Lung (tissue), 16 donors: Measurements from ENCODE around the gene JMJD8. TPM values are rescaled to one million over a fixed set of nuclear protein-coding genes. Genes with fewer than 3 reads are reported as not detected.

ENCODE experiments used
- ATAC-seq: fragments of 200-7000 bp; cut with Tn5 transposase; one replicate; pipeline ENCODE4 v1.9.1; 2020; ENCODE audit warnings: moderate number of reproducible peaks; ENCODE audit not compliant: insufficient read depth, low FRiP score
- DNase-seq, 3 donors: peaks; one replicate each; pipeline ENCODE4 v3.0.0-alpha.2; 2013 to 2017
- H3K27ac ChIP-seq, 2 donors: one replicate each; pipeline ENCODE4 v1.5.1; 2013; ENCODE audit warnings: mild to moderate bottlenecking in 2 of 2, moderate library complexity in 2 of 2, control low read depth in 1 of 2, inconsistent platforms in 1 of 2, low read depth in 1 of 2, low read length in 1 of 2
- H3K27me3 ChIP-seq, 3 donors: one replicate each; pipeline ENCODE4 v1.5.1; 2013; ENCODE audit warnings: low read length in 2 of 3; ENCODE audit not compliant: control insufficient read depth in 3 of 3, insufficient read depth in 3 of 3
- H3K36me3 ChIP-seq, 4 donors: one replicate each; pipeline ENCODE4 v1.5.1; 2013; ENCODE audit warnings: low read length in 4 of 4, mild to moderate bottlenecking in 1 of 4, moderate library complexity in 1 of 4; ENCODE audit not compliant: control insufficient read depth in 4 of 4, insufficient read depth in 4 of 4
- H3K4me1 ChIP-seq, 5 donors: one replicate each; pipeline ENCODE4 v1.5.1; 2013; ENCODE audit warnings: low read length in 5 of 5, mild to moderate bottlenecking in 2 of 5, moderate library complexity in 1 of 5; ENCODE audit not compliant: control insufficient read depth in 5 of 5, insufficient read depth in 5 of 5
- H3K4me3 ChIP-seq: one replicate; pipeline ENCODE4 v1.5.1; 2013; ENCODE audit warnings: mild to moderate bottlenecking, control low read depth, moderate library complexity
- H3K9ac ChIP-seq, 2 donors: one replicate each; pipeline ENCODE4 v1.5.1; 2013; ENCODE audit warnings: low read length in 2 of 2, control low read depth in 1 of 2; ENCODE audit not compliant: insufficient read depth in 1 of 2
- H3K9me3 ChIP-seq, 4 donors: one replicate each; pipeline ENCODE4 v1.5.1; 2013; ENCODE audit warnings: low read length in 3 of 4, mild to moderate bottlenecking in 1 of 4, moderate library complexity in 1 of 4; ENCODE audit not compliant: control insufficient read depth in 4 of 4, insufficient read depth in 3 of 4
- WGBS, 2 donors: extraction: QIAGEN DNeasy Blood & Tissue Kit; methylation state at CpG; one replicate each; pipeline ENCODE4 v1.1.7; 2013; 5-methylcytosine and 5-hydroxymethylcytosine counted together
- long read RNA-seq, 5 donors: transcript quantifications; one replicate each; lab custom pipeline, GENCODE V29; 2026
- polyA plus RNA-seq, 2 donors: library from polyadenylated mRNA; stranded (reverse); fragments of 200-250 nt; gene quantifications; one replicate each; pipeline ENCODE4 v1.2.1, GENCODE V29; 2013
- total RNA-seq, 2 donors: library from RNA; depleted of rRNA in 1 of 2; stranded (reverse); fragments of >200 nt in 1 of 2; gene quantifications; one replicate each; pipeline ENCODE4 v1.2.1, GENCODE V29; 2014 to 2021
- TF ChIP-seq, protein P1 (sequence below): IDR thresholded peaks from 2 replicates; pipeline ENCODE4 v1.5.1; 2012; ENCODE audit warnings: mild to moderate bottlenecking; ENCODE audit errors: control extremely low read depth, extremely low read depth
- donor health status: control.
- donor health status: control.
- donor health status: Bipolar disorder and iron deficiency.
- donor health status: healthy.
- donor health status: DM: yes; HTN: yes; CAD: no.

JMJD8 gene, protein sequence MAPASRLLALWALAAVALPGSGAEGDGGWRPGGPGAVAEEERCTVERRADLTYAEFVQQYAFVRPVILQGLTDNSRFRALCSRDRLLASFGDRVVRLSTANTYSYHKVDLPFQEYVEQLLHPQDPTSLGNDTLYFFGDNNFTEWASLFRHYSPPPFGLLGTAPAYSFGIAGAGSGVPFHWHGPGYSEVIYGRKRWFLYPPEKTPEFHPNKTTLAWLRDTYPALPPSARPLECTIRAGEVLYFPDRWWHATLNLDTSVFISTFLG
- 10 to 100 TPM; 32.5 to 90.3 TPM for total RNA-seq
- polyA plus RNA-seq: 10 to 100 TPM; 48.4 to 67.5 TPM
- long read RNA-seq, donor 1, transcript JMJD8-201 (9 exons, 2,038 nt): major isoform, 8 of 109 reads
- long read RNA-seq, donor 1, partial matches to known transcripts: 98 of 109 reads
- long read RNA-seq, donor 1, other reads (novel, unspliced or antisense): 0 of 109 reads
- long read RNA-seq, donor 2, partial matches to known transcripts: 0 of 5 reads
- long read RNA-seq, donor 2, other reads (novel, unspliced or antisense): 0 of 5 reads
- long read RNA-seq, donor 3, transcript JMJD8-201 (9 exons, 2,038 nt): major isoform, 6 of 49 reads
- long read RNA-seq, donor 3, partial matches to known transcripts: 41 of 49 reads
- long read RNA-seq, donor 3, other reads (novel, unspliced or antisense): 0 of 49 reads
- long read RNA-seq, donor 4, partial matches to known transcripts: 18 of 49 reads
- long read RNA-seq, donor 4, other reads (novel, unspliced or antisense): 27 of 49 reads
- long read RNA-seq, donor 5, transcript JMJD8-201 (9 exons, 2,038 nt): major isoform, 10 of 282 reads
- long read RNA-seq, donor 5, partial matches to known transcripts: 183 of 282 reads
- long read RNA-seq, donor 5, other reads (novel, unspliced or antisense): 79 of 282 reads

DNA sequence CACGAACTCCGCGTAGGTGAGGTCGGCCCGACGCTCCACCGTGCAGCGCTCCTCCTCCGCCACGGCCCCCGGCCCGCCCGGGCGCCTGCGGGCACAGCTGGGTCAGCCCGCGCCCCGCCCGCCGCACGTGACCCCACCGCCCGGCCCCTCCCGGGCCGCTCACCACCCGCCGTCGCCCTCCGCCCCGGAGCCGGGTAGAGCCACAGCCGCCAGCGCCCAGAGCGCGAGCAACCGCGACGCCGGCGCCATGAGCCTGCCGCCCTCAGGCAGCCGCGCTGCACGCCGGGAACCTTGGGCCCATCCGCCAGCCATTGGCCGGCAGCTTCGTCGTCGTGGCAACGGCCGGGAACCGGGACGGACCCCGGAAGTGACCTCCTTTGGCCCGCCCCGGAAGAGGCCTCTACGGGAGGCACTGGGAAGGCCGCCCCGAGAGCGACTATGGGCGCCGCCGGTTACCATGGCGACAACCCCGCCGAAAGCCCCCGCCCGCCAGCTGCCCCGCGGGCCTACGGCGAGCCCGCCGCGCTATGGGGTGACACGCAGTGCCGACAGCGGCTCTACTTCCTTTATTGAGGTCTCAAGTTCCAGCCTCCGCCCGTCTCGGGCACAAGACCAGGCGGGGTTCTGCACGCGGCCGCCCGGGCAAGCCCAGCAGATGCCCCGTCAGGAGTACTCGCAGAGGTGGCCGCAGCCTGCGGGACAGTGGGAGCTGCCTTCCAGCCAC lies at the start of gene JMJD8:
JMJD8 (minus strand) TSS at position 264 of the 724 bp plus-strand sequence; CDS start at position 249, 15 bp downstream.
- no peak within 1 kb of the TSS for H3K9ac ChIP-seq
- no peaks in the 10 kb centered on the region for H3K9me3 ChIP-seq
- H3K4me1 ChIP-seq: peaks cover 11 to 35% (median 21%) of the 10 kb centered on the region in 5 donors
- TF ChIP-seq, protein P1, sequence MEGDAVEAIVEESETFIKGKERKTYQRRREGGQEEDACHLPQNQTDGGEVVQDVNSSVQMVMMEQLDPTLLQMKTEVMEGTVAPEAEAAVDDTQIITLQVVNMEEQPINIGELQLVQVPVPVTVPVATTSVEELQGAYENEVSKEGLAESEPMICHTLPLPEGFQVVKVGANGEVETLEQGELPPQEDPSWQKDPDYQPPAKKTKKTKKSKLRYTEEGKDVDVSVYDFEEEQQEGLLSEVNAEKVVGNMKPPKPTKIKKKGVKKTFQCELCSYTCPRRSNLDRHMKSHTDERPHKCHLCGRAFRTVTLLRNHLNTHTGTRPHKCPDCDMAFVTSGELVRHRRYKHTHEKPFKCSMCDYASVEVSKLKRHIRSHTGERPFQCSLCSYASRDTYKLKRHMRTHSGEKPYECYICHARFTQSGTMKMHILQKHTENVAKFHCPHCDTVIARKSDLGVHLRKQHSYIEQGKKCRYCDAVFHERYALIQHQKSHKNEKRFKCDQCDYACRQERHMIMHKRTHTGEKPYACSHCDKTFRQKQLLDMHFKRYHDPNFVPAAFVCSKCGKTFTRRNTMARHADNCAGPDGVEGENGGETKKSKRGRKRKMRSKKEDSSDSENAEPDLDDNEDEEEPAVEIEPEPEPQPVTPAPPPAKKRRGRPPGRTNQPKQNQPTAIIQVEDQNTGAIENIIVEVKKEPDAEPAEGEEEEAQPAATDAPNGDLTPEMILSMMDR: no peak
- peaks cover 3 to 33% (median 23%) of the 10 kb centered on the region in 4 donors for H3K36me3 ChIP-seq
- H3K4me3 ChIP-seq: peak within 1 kb of the TSS; percentile 72
- peak within 1 kb of the TSS; percentile 69 to 84 for H3K27ac ChIP-seq
- WGBS, 2 donors: 2 to 4% methylated on average over 70 to 91 of the region's 91 CpGs
- H3K27me3 ChIP-seq: no peaks in the 10 kb centered on the region
- ATAC-seq (peak; percentile 74), DNase-seq (peak; percentile 94 to 97 (median 96))

DNA sequence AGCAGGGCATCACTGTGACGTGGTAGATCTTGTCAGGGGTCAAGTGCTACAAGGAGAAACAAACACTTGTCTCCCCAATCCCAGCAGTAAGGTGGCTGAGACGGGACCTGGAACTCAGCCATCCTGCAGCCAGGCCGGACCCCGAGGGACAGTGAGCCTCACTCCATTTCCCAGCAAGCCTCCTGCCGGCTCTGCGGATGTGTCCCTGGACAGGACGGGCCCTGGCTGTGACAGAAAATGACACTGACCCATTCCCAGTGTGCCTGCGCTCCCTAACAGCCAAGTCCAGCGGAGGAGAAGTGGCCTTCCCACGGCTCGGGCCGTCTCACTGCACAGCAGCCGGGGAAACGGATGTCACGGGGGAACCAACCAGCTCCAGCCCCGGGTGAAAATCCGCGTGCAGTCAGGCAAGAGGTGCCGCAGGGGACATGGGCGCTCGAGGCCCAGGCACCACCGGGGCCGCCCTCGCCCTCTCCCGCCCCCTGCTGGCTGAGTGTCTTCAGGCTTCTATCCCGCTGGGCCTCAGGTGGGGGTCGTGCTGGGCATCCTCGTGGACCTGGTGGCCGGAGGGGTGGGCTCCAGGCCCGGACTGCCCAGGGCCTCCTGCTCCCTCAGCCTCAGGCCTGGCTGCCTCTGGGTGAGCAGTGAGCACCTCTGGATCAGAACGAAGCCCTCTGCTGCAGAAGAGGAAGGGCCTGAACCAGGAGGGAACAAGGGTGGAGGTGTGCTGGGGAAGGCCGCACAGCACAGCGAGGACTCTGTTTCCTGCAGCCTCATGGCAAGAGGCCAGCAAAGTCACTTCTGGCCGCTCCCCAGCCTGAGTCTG lies 49.5 kb upstream of the JMJD8 start:
- peaks cover 5 to 58% (median 13%) of the 10 kb centered on the region in 4 donors for H3K36me3 ChIP-seq
- 85 to 90% methylated on average over 30 to 34 of the region's 34 CpGs for WGBS, 2 donors
- no peak for ATAC-seq

DNA sequence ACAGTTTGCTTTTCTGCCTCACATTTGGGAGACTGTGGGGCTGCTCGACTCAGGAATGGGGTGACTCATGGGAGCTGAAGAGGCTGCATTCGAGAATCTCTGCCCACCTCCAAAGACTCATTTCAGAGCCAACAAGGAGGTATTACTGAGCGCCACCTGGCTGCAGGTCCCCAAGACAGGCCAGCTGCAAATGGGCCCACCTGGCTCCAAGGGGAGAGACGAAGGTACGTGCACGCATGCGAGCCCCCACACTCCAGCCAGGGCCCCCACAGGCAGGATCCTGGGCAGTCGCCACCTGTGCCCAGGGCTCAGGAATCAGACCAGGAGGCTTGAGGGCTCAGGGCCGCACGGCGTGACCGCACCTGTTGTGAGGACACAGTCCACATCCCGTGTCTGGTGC lies 48.8 kb upstream of the JMJD8 start:
- peaks cover 0 to 5% (median 3%) of the 10 kb centered on the region in 5 donors for H3K4me1 ChIP-seq
- no peak overlapping the region for H3K9ac ChIP-seq
- no peak overlapping the region for H3K27ac ChIP-seq
- WGBS, 2 donors: 92% methylated on average over 13 of the region's 13 CpGs
- H3K27me3 ChIP-seq: no peaks in the 10 kb centered on the region
- TF ChIP-seq, protein P1: no peak
- H3K4me3 ChIP-seq: no peak overlapping the region
- no peak for DNase-seq
- no peak for ATAC-seq
- no peaks in the 10 kb centered on the region for H3K9me3 ChIP-seq
- H3K36me3 ChIP-seq: peaks cover 5 to 57% (median 12%) of the 10 kb centered on the region in 4 donors

More for the DNA sequence above, 49.5 kb upstream of the JMJD8 start:
- DNase-seq: no peak
- no peaks in the 10 kb centered on the region for H3K27me3 ChIP-seq
- H3K9me3 ChIP-seq: no peaks in the 10 kb centered on the region
- H3K4me3 ChIP-seq: no peak overlapping the region
- TF ChIP-seq, protein P1: no peak
- peaks cover 0 to 3% (median under 1%) of the 10 kb centered on the region in 5 donors for H3K4me1 ChIP-seq
- H3K27ac ChIP-seq: no peak overlapping the region
- no peak overlapping the region for H3K9ac ChIP-seq
